Measurements from ENCODE around the gene GAPDH.

The GAPDH gene

GRCh38 chr12:6549684-6550151 is 15.4 kb downstream of the GAPDH start:
- H3K4me3 ChIP-seq (replicated peaks; ENCODE audit: low read depth, low read length), result no peak overlapping the region
- DNase-seq (ENCODE audit: extremely low read depth, low read depth), result no peak
- TF ChIP-seq CTCF (IDR thresholded peaks at IDR 0.05; ENCODE audit: low read depth, low read length, missing control alignments), result no peak

DNA sequence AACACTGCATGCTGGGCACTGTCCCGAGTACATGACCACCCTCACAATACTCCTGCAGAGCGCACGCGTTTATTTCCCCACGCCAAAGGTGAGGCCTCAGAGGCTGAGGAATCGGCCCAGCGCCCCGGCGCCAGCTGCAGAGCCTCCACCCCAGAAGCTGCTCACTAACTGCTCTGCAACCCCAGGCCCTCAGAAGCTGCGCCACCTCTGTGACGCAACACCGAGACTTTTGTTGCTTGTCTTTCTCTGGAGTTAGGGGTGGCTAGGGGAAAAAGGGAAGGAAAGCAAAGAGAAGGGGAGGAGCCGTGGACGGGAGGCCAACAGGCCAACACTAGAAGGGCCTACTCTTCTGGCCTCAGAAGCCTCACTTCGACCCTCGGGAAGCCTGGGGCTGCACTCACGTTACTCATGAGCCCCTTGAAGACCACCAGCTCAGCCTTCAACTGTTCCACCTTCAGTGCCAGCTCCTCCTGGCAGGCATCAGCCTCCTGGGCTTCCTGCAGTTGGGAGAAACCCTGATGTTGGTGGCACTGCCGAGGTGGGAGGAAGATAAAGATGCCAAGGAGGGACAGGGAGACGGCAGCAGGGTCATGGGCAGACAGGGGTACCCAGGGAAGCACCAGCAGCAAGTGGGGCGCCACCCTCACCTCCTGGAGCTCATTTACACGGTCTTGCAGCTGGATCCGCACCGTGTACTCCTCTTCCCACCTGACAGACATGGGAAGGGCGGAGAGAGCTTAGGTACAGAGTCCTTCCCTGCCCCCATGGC is 16.2 kb downstream of the GAPDH start:
- TF ChIP-seq CTCF (IDR thresholded peaks at IDR 0.05; ENCODE audit: low read depth, low read length, missing control alignments), result no peak
- DNase-seq (ENCODE audit: extremely low read depth, low read depth), result no peak
- no peak overlapping the region for H3K4me3 ChIP-seq (replicated peaks; ENCODE audit: low read depth, low read length)

GRCh38 chr12:6551063-6551461 is 16.7 kb downstream of the GAPDH start:
- H3K4me3 ChIP-seq (replicated peaks; ENCODE audit: low read depth, low read length), result no peak overlapping the region
- no peak for TF ChIP-seq CTCF (IDR thresholded peaks at IDR 0.05; ENCODE audit: low read depth, low read length, missing control alignments)
- DNase-seq (ENCODE audit: extremely low read depth, low read depth), result no peak

DNA sequence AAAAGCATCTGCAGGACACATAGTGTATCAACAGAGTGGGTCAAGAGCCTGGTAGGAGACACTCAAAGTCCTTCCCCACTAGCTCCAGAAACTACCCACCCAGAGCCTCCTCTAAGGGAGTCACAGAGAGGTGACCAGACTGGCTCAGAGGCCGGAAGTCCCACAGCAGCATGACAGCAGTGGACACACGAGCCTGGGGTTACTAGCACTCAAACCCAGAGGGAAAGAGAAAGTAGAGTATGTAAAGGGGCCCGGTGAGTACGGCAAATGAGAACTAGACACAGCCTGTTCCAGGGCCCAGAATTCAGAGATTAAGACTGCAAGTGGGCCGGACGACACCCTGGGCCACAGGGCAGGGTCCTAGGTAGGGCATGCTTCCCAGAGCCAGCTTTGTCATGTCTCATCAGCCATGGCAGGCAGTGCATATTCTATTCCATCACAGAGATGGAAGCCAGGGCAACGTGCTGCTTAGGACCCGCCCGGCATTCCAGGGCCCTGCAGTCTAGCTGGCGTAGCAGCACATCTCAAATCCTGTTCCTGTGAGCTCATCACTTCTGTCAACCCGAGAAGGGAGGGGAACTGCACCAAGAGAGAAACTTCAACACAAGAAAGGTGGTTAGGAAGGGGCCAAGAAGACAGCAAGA is 17.3 kb downstream of the GAPDH start:
- no peak for TF ChIP-seq CTCF (IDR thresholded peaks at IDR 0.05; ENCODE audit: low read depth, low read length, missing control alignments)
- DNase-seq (ENCODE audit: extremely low read depth, low read depth), result no peak
- peak overlapping the region; percentile 1; the same call in 1 of the 2 replicates for H3K4me3 ChIP-seq (replicated peaks; ENCODE audit: low read depth, low read length)

- H3K4me3 ChIP-seq (replicated peaks; ENCODE audit: low read depth, low read length), result peak overlapping the region; percentile 1; the same call in 1 of the 2 replicates
- no peak for TF ChIP-seq CTCF (IDR thresholded peaks at IDR 0.05; ENCODE audit: low read depth, low read length, missing control alignments)
- no peak for DNase-seq (ENCODE audit: extremely low read depth, low read depth)
Measured at GRCh38 chr12:6552140-6552551, 17.8 kb downstream of the GAPDH start.

- peak overlapping the region; percentile 78 for H3K4me3 ChIP-seq (replicated peaks; ENCODE audit: low read depth, low read length)
- TF ChIP-seq CTCF (IDR thresholded peaks at IDR 0.05; ENCODE audit: low read depth, low read length, missing control alignments), result no peak
- no peak for DNase-seq (ENCODE audit: extremely low read depth, low read depth)
Measured at GRCh38 chr12:6553051-6553868, 18.9 kb downstream of the GAPDH start.
